Upper lobe of left lung (tissue), 4 donors: ENCODE measurements around the gene GLI3.

ENCODE experiments used
- POLR2AphosphoS5 ChIP-seq, 2 donors: sonication (generic); formaldehyde crosslinking; IDR thresholded peaks; one replicate each; pipeline ENCODE4 v1.5.1; 2017; ENCODE audit warnings: antibody characterized with exemption in 2 of 2
- TF ChIP-seq, protein P1 (sequence below), 6 experiments: fragments of 450-650 bp in 4 of 6; fragments of 200-600 bp in 2 of 6; sonication (generic) in 2 of 6; IDR thresholded peaks; one replicate each; pipeline ENCODE4 v1.5.1; 2016 to 2019; ENCODE audit warnings: antibody characterized with exemption in 6 of 6

DNA sequence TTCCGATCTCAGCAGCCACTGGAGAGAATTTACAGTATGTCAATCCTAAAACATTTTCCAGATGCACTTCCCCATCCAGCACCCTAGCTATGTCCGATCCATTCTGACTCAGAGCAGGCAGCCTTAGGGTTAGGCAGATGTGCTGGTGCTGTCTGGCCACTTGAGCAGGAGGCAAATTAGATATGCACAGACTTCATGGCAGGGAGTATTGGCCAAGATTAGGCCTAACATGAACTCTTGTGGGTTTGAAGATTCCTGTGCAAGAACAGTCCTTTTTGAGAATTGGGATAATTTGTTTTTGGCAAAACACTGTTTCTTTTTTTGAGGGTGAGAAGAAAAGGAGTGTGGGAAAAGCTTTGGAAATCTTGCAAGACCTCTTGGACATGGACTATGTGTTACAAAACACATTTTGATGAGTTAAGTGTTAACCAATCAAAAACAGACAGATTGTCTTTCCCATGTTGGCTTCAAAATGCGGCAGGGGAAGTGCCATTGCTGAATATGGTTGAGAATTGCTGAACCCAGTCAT is 315.5 kb downstream of the GLI3 start:
- TF ChIP-seq, protein P1, sequence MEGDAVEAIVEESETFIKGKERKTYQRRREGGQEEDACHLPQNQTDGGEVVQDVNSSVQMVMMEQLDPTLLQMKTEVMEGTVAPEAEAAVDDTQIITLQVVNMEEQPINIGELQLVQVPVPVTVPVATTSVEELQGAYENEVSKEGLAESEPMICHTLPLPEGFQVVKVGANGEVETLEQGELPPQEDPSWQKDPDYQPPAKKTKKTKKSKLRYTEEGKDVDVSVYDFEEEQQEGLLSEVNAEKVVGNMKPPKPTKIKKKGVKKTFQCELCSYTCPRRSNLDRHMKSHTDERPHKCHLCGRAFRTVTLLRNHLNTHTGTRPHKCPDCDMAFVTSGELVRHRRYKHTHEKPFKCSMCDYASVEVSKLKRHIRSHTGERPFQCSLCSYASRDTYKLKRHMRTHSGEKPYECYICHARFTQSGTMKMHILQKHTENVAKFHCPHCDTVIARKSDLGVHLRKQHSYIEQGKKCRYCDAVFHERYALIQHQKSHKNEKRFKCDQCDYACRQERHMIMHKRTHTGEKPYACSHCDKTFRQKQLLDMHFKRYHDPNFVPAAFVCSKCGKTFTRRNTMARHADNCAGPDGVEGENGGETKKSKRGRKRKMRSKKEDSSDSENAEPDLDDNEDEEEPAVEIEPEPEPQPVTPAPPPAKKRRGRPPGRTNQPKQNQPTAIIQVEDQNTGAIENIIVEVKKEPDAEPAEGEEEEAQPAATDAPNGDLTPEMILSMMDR (IDR thresholded peaks at IDR 0.05): no peak
- peak; percentile 33 to 63 for TF ChIP-seq POLR2AphosphoS5 (IDR thresholded peaks at IDR 0.05)
